VCaP (cell line): ENCODE data around the gene CDK19.

Source experiments
- H3K27ac ChIP-seq: fragments of 450-650 bp; 2 replicates; pipeline ENCODE4 v1.5.1; 2017
- TF ChIP-seq, protein P1 (sequence below): fragments of 450-650 bp; conservative IDR thresholded peaks from 2 replicates; pipeline ENCODE4 v1.5.1; 2017; ENCODE audit warnings: mild to moderate bottlenecking, moderate library complexity

Gene CDK19

DNA sequence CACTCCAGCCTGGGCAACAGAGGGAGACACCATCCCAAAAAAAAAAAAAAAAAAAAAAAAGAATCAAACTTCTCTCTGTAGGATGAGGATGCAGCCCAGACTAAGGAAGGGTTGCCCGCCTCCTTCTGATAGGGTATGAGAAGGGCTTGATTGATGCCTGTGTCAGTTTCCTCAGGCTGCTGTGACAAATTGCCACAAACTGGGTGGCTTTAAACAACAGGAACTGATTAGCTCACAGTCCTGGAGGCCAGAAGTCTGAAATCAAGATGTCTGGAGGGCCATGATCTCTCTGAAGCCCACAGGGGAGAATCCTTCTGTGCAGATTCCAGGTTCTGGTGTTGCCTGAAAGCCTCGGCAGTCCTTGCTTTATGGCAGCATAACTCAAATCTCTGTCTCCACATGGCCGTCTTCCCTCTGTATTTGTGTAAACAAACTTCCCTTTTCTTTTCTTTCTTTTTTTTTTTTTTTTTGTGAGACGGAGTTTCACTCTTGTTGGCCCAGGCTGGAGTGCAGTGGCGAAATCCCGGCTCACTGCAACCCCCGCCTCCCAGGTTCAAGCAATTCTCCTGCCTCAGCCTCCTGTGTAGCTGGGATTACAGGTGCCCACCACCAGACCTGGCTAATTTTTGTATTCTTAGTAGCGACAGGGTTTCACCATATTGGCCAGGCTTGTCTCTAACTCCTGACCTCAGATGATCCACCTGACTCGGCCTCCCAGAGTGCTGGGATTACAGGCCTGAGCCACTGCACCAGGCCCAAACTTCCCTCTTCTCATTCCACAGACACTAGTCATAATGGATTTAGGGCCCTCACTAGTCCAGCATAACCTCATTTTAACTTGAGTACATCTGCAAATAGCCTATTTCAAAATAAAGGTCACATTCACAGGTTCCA is 11.2 kb upstream of the CDK19 start:
- peak overlapping the region; percentile 28; the same call in 1 of the 2 replicates for H3K27ac ChIP-seq
- TF ChIP-seq, protein P1, sequence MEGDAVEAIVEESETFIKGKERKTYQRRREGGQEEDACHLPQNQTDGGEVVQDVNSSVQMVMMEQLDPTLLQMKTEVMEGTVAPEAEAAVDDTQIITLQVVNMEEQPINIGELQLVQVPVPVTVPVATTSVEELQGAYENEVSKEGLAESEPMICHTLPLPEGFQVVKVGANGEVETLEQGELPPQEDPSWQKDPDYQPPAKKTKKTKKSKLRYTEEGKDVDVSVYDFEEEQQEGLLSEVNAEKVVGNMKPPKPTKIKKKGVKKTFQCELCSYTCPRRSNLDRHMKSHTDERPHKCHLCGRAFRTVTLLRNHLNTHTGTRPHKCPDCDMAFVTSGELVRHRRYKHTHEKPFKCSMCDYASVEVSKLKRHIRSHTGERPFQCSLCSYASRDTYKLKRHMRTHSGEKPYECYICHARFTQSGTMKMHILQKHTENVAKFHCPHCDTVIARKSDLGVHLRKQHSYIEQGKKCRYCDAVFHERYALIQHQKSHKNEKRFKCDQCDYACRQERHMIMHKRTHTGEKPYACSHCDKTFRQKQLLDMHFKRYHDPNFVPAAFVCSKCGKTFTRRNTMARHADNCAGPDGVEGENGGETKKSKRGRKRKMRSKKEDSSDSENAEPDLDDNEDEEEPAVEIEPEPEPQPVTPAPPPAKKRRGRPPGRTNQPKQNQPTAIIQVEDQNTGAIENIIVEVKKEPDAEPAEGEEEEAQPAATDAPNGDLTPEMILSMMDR, result no peak

DNA sequence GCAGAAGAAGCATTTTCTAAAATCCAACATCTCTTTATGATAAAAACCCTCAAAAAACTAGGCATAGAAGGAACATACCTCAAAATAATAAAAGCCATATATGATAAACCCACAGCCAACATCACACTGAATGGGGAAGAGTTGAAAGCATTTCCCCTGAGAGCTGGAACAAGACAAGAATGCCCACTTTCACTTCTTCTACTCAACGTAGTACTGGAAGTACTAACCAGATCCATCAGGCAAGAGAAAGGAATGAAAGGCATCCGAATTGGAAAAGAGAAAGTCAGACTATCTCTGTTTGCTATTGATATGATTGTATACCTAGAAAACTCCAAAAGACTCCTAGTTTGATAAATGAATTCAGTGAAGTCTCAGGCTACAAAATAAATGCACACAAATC is 7.9 kb upstream of the CDK19 start:
- no peak overlapping the region for H3K27ac ChIP-seq
- TF ChIP-seq, protein P1, result no peak

DNA sequence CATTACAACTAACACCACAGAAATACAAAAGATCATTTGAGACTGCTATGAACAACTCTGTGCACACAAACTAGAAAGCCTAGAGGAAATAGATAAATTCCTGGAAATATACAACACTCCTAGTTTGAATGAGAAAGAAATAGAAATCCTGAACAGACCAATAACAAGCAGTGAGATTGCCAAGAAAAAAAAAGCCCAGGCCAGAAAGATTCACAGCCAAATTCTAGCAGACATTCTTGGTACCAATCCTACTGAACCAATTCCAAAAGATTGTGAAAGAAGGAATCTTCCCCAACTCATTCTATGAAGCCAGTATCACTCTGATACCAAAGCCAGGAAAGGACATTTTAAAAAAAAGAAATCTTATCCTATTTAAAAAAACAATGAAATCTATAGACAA is 7.0 kb upstream of the CDK19 start:
- TF ChIP-seq, protein P1, result no peak
- no peak overlapping the region for H3K27ac ChIP-seq

DNA sequence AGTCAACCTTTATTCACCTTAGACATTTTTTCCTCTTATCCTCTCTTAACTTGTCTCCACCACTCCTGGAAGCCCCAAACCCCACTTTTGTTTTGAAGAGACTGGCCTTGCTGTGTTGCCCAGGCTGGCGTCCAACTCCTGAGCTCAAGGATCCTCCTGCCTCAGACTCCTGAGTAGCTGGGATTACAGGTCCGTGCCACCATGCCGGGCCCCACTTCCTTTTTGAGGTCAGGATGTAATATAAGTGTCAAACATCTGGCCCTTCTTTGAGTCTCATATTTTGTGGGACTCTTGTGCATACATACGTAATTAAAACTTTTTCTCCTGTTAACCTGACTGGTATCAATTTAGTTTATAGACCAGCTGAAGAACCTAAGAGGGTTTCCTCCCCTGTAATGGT is 1.4 kb upstream of the CDK19 start:
- TF ChIP-seq, protein P1, result no peak
- peak overlapping the region; percentile 96 for H3K27ac ChIP-seq

DNA sequence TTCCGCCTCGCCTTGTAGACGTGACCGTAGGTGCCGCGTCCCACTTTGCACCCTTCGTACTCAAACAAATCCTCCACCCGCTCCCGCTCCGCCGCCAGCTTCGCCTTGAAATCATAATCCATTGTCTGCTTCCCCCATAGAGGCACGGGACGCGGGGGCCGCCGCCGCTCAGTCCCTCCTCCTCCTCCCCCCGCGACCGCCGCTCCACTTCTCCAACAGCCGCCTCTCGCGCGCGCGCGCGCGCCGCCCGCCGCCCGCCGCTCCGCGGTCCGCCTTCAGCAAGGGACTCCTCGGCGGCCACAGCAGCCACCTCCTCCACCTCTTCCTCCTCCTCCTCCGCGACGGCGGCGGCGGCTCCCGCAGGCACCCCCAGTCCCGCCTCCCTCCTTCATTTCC is 256 bp downstream of the CDK19 start:
- TF ChIP-seq, protein P1, result no peak
- H3K27ac ChIP-seq, result peak overlapping the region; percentile 96

DNA sequence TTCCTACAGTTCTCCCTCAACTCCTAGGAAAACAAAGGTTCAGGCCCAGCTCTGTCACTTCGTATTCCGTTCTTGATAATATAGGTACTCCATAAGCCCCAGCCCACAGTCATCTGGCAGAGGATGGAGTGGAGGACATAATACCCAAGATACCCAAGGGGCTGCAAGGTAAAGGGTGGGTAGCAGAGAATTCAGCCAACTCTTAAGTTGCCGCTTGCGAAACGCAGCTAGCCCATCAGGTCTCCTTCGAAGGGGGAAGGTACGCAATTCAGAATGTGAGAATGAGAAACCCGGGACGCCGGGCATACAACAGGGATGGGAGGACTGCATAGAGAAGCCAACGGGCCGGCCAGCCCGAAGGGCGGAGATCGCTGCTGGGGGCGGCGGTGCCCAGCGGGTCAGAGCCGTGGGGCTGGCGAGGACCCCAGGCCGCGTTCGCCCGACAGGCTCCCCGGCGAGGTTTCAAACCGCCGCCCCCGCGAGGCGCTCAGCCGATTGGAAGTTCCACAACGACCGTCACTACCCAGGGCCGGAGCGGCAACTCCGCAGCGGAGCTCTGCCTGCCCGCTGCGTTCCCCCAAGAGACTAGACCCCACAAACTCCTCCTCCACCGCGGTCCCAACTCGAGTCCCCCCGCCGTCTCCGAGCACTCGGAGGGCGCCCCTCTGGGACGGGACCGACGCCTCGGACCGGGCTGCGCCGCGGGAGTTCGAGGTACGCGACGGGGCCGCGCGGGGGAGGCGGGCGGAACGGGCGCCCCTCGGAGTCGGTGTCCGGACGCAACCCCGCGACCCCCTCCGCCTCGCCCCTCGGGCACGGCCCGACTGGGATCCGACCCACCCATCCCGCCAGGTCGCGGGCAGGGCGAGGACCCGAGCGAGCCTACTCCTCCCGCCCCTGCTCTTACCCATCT is 911 bp downstream of the CDK19 start:
- peak overlapping the region; percentile 96 for H3K27ac ChIP-seq
- TF ChIP-seq, protein P1, result no peak
